Cardiac muscle cell (in vitro differentiated cells and primary cell): Measurements from ENCODE around the gene MAEA. TPM values are rescaled to one million over a fixed set of nuclear protein-coding genes. Genes with fewer than 3 reads are reported as not detected.
"Not testable (repeated sequence)": the region's sequence is repeated elsewhere in the genome, so short reads cannot be mapped to it uniquely, and the experiment has no call there.

Source experiments
- DNase-seq, 2 donors: peaks; one replicate each; pipeline versions ENCODE4 v3.0.0 to v3.0.0-alpha.2; 2010 to 2017; ENCODE audit warnings: low read depth in 1 of 2, low spot score in 1 of 2
- H3K27ac ChIP-seq: fragments of 200-600 bp; sonication (generic); 2 replicates; pipeline ENCODE4 v1.5.1; 2016
- H3K27me3 ChIP-seq: fragments of 200-600 bp; sonication (generic); 2 replicates; pipeline ENCODE4 v1.6.0; 2016; ENCODE audit warnings: control low read depth
- H3K36me3 ChIP-seq: fragments of 200-600 bp; sonication (generic); 2 replicates; pipeline ENCODE4 v1.5.1; 2016; ENCODE audit warnings: control low read depth
- H3K4me1 ChIP-seq: fragments of 200-600 bp; sonication (generic); 2 replicates; pipeline ENCODE4 v1.8.1; 2017; ENCODE audit warnings: low read depth, mild to moderate bottlenecking, mixed run types
- H3K4me3 ChIP-seq: fragments of 200-600 bp; sonication (generic); 2 replicates; pipeline ENCODE4 v1.5.1; 2016; ENCODE audit warnings: mild to moderate bottlenecking
- H3K9me3 ChIP-seq: fragments of 200-600 bp; sonication (generic); 2 replicates; pipeline ENCODE4 v1.5.1; 2017; ENCODE audit warnings: low read depth, mild to moderate bottlenecking, control low read depth
- polyA plus RNA-seq: library from polyadenylated mRNA; unstranded; fragments of >200 nt; fragmentation: Nextera tagmentation; extraction: Ambion mirVana; gene quantifications from 2 replicates; pipeline ENCODE4 v1.2.1, GENCODE V29; 2016
- total RNA-seq: library from RNA; depleted of rRNA; stranded (reverse); fragments of >200 nt; gene quantifications from 2 replicates; pipeline ENCODE4 v1.2.3, GENCODE V29; 2016
- TF ChIP-seq, protein P1 (sequence below): IDR thresholded peaks from 2 replicates; pipeline ENCODE4 v1.5.1; 2012; ENCODE audit warnings: low read depth, mild to moderate bottlenecking, low read length

The MAEA gene
- total and polyA plus RNA-seq, 2 experiments from 2014 or later, result 76.8 to 85.0 TPM

DNA sequence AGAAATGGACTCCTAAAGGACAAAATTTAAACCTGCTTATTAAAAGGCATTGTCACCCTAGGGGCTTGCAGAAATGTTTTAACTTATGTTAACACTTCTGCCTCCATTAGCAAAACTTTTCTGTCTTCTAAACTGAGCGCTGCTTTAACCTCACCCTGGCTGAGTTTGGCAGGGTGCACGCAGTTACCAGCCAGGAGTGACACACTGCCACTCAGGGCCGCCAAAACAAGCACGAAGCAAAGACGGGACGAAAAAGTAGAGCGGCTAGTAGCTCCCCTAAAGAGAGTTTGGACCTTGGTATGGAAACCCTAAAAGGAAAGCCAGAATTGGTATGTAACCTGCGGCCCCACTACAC is 33.6 kb downstream of the MAEA start:
- Histone ChIP-seq H3K4me1 (no peaks in the 10 kb centered on the region), H3K27ac (no peak overlapping the region), H3K9me3 (no peaks in the 10 kb centered on the region), H3K4me3 (no peak overlapping the region), H3K27me3 (no peaks in the 10 kb centered on the region), H3K36me3 (peaks cover 13% of the 10 kb centered on the region)
- no peak for DNase-seq
- TF ChIP-seq, protein P1, sequence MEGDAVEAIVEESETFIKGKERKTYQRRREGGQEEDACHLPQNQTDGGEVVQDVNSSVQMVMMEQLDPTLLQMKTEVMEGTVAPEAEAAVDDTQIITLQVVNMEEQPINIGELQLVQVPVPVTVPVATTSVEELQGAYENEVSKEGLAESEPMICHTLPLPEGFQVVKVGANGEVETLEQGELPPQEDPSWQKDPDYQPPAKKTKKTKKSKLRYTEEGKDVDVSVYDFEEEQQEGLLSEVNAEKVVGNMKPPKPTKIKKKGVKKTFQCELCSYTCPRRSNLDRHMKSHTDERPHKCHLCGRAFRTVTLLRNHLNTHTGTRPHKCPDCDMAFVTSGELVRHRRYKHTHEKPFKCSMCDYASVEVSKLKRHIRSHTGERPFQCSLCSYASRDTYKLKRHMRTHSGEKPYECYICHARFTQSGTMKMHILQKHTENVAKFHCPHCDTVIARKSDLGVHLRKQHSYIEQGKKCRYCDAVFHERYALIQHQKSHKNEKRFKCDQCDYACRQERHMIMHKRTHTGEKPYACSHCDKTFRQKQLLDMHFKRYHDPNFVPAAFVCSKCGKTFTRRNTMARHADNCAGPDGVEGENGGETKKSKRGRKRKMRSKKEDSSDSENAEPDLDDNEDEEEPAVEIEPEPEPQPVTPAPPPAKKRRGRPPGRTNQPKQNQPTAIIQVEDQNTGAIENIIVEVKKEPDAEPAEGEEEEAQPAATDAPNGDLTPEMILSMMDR, result no peak

DNA sequence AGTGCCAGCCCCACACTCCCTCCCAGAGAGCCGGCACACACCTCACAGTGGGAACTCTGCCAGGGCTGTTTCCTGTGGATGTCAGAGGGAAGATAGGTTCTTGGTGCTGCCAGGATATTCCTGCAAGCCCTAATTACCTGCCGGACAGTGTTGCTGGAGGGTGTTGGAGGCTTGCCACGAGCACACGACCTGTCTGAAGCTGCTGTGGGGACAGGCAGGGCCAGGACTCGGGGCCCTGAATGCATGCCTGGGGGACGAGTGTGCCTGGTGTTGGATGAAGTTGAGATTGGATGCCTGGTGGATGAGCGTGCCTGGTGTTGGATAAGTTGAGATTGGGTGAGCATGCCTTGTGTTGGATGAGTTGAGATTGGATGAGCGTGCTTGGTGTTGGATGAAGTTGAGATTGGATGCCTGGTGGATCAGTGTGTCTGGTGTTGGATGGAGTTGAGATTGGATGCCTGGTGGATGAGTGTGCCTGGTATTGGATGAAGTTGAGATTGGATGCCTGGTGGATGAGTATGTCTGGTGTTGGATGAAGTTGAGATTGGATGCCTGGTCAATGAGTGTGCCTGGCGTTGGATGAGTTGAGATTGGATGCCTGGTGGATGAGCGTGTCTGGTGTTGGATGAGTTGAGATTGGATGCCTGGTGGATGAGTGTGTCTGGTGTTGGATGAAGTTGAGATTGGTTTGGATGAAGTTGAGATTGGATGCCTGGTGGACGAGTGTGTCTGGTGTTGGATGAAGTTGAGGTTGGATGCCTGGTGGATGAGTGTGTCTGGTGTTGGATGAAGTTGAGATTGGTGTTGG is 34.1 kb downstream of the MAEA start:
- H3K9me3 ChIP-seq, result no peaks in the 10 kb centered on the region
- H3K36me3 ChIP-seq, result peaks cover 13% of the 10 kb centered on the region
- no peak overlapping the region for H3K4me3 ChIP-seq
- no peaks in the 10 kb centered on the region for H3K4me1 ChIP-seq
- TF ChIP-seq, protein P1, result no peak
- H3K27me3 ChIP-seq, result no peaks in the 10 kb centered on the region
- peak in 1 of 2 donors; percentile 44 for DNase-seq
- H3K27ac ChIP-seq, result no peak overlapping the region

DNA sequence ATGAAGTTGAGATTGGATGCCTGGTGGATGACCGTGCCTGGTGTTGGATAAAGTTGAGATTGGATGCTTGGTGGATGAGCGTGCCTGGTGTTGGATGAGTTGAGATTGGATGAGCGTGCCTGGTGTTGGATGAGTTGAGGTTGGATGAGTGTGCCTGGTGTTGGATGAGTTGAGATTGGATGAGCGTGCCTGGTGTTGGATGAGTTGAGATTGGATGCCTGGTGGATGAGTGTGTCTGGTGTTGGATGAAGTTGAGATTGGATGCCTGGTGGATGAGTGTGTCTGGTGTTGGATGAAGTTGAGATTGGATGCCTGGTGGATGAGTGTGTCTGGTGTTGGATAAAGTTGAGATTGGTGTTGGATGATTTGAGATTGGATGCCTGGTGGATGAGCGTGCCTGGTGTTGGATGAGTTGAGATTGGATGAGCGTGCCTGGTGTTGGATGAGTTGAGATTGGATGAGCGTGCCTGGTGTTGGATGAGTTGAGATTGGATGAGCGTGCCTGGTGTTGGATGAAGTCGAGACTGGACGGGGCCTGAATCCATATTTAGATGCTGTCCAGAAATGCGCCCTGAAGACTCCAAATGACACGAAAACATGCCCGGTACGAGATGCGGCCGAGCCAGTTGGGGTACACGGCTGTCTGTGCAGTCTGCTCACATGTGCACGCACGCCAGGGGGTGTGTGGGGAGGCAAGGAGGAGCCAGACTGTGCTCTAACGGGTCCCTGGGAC is 34.9 kb downstream of the MAEA start:
- H3K36me3 ChIP-seq, result peaks cover 13% of the 10 kb centered on the region
- not testable (repeated sequence) for H3K27me3 ChIP-seq, H3K4me3 ChIP-seq, H3K27ac ChIP-seq, DNase-seq, H3K9me3 ChIP-seq, H3K4me1 ChIP-seq

DNA sequence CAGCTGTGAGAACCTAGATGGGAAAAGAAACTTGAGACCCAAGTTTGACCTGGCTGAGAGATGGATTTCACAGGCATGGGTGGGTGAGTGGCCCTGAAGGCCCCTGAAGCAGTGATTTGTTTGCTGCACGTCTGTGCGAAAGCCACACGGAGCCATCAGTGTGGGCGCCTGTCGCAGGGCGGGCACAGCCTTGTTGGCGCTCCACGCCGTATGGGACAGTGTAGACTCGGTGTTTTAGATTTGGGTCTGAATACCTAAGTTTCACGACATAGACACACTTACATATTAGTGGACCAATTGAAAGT is 35.4 kb downstream of the MAEA start:
- no peaks in the 10 kb centered on the region for H3K9me3 ChIP-seq
- no peaks in the 10 kb centered on the region for H3K4me1 ChIP-seq
- DNase-seq, result no peak
- TF ChIP-seq, protein P1, result no peak
- no peak overlapping the region for H3K4me3 ChIP-seq
- no peaks in the 10 kb centered on the region for H3K27me3 ChIP-seq
- no peak overlapping the region for H3K27ac ChIP-seq
- H3K36me3 ChIP-seq, result peaks cover 13% of the 10 kb centered on the region

DNA sequence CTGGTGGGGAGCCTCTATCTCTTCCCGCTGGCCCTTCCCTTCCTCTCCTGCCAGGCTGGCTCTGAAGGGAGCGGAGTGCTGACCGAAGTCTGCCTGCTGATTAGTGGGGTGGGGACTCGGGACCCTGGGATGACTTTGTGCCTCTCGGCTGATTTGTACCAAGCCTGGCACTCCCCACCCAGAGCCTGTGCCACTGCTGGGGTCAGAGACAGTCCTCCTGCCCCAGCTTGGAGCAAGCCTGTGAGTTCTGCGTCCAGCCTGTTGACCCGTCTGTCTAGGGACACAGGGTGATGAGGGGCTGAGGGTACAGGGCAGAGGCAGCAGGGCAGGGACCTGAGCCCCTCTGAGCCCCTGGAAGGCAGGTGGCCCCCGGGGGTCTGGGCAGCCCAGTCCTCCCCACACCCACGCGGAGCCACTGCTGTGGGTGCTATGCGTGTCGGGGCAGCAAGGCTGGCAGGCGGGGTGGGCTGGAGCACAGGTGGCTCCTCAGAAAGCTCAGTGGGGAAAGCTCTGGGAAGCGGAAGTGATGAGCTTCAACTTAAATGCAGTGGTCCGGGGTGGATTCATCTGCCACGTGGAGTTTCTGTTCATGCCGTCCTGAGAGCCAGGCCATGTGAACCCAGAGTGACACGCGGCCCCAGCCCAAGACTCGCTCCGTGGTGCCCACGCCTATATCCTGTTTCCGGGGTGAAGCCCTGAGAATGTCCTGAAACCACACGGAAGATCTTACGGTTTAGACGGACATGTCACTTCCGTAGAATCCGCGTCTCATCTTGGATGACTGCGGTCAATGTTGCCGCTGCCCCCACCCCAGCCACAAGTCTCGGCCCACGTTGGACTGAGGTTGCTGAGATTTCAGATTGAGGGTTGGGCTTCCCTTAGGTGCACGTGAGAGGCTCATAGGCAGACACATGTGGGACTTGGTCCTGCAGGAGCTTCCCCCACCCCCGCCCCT is 36.3 kb downstream of the MAEA start:
- H3K27ac ChIP-seq, result no peak overlapping the region
- H3K27me3 ChIP-seq, result no peaks in the 10 kb centered on the region
- no peaks in the 10 kb centered on the region for H3K4me1 ChIP-seq
- no peak for DNase-seq
- no peaks in the 10 kb centered on the region for H3K9me3 ChIP-seq
- TF ChIP-seq, protein P1, result no peak
- H3K36me3 ChIP-seq, result peaks cover 13% of the 10 kb centered on the region
- H3K4me3 ChIP-seq, result no peak overlapping the region
